ENCODE data around the gene NDUFAF2. TPM values are rescaled to one million over a fixed set of nuclear protein-coding genes. Genes with fewer than 3 reads are reported as not detected.

NDUFAF2 gene
- total RNA-seq, result 10 to 100 TPM; 18.2 to 32.8 TPM
- 10 to 100 TPM; 39.4 to 40.2 TPM for polyA plus RNA-seq (ENCODE audit: insufficient read length in 2 of 2)
- long read RNA-seq, donor 1, transcript NDUFAF2-201 (4 exons, 719 nt), result major isoform, 34 of 41 reads
- long read RNA-seq, donor 1, partial matches to known transcripts, result 0 of 41 reads
- long read RNA-seq, donor 1, other reads (novel, unspliced or antisense), result 5 of 41 reads
- long read RNA-seq, donor 2, transcript NDUFAF2-201 (4 exons, 719 nt), result major isoform, 9 of 24 reads
- long read RNA-seq, donor 2, partial matches to known transcripts, result 15 of 24 reads
- long read RNA-seq, donor 2, other reads (novel, unspliced or antisense), result 0 of 24 reads
- long read RNA-seq, donor 3, transcript NDUFAF2-201 (4 exons, 719 nt), result major isoform, 13 of 20 reads
- long read RNA-seq, donor 3, partial matches to known transcripts, result 0 of 20 reads
- long read RNA-seq, donor 3, other reads (novel, unspliced or antisense), result 7 of 20 reads
- long read RNA-seq, donor 4, transcript NDUFAF2-202 (3 exons, 461 nt), result minor isoform, 6 of 53 reads
- long read RNA-seq, donor 4, transcript NDUFAF2-201 (4 exons, 719 nt), result major isoform, 35 of 53 reads
- long read RNA-seq, donor 4, partial matches to known transcripts, result 12 of 53 reads
- long read RNA-seq, donor 4, other reads (novel, unspliced or antisense), result 0 of 53 reads

- Histone ChIP-seq H3K27me3 (ENCODE audit: control insufficient read depth, insufficient read depth, low read length) (no peaks in the 10 kb centered on the region), H3K9me3 (ENCODE audit: control insufficient read depth, insufficient read depth, low read length) (no peaks in the 10 kb centered on the region), H3K4me1 (ENCODE audit: control insufficient read depth, insufficient read depth, low read length) (peaks cover 5% of the 10 kb centered on the region), H3K4me3 (ENCODE audit: low read depth, low read length) (peak within 1 kb of the TSS; percentile 87), H3K27ac (ENCODE audit: low read depth, low read length) (peak within 1 kb of the TSS; percentile 92), H3K36me3 (ENCODE audit: control insufficient read depth, insufficient read depth, low read length) (no peaks in the 10 kb centered on the region)
- peak; percentile 88 to 98 (median 92) for DNase-seq (ENCODE audit: low read depth in 4 of 6, low spot score in 6 of 6)
- 0% methylated on average over 49 of the region's 64 CpGs for WGBS (ENCODE audit: insufficient coverage)
These were observed at the start of gene NDUFAF2, which contains the start of gene ERCC8 for GRCh38 chr5:60944904-60945812. TSS of gene NDUFAF2 (plus strand) at chr5:60945205. CDS start at chr5:60945256, 51 bp downstream. TSS of gene ERCC8 (minus strand) at chr5:60945070. CDS start at chr5:60945008, 62 bp downstream.

- no peaks in the 10 kb centered on the region for H3K9me3 ChIP-seq (ENCODE audit: control insufficient read depth, insufficient read depth, low read length)
- 100% methylated on average over 3 of the region's 4 CpGs for WGBS (ENCODE audit: insufficient coverage)
- no peaks in the 10 kb centered on the region for H3K27me3 ChIP-seq (ENCODE audit: control insufficient read depth, insufficient read depth, low read length)
- no peak overlapping the region for H3K4me3 ChIP-seq (ENCODE audit: low read depth, low read length)
- H3K36me3 ChIP-seq (ENCODE audit: control insufficient read depth, insufficient read depth, low read length), result peaks cover 29% of the 10 kb centered on the region
- no peaks in the 10 kb centered on the region for H3K4me1 ChIP-seq (ENCODE audit: control insufficient read depth, insufficient read depth, low read length)
- no peak for DNase-seq (ENCODE audit: low read depth in 4 of 6, low spot score in 6 of 6)
- no peak overlapping the region for H3K27ac ChIP-seq (ENCODE audit: low read depth, low read length)
These were observed 48.0 kb upstream of the NDUFAF2 start for GRCh38 chr5:60896991-60897390.

- peak in 2 of 6 donors; percentile 7 to 9 for DNase-seq (ENCODE audit: low read depth in 4 of 6, low spot score in 6 of 6)
- Histone ChIP-seq H3K36me3 (ENCODE audit: control insufficient read depth, insufficient read depth, low read length) (no peaks in the 10 kb centered on the region), H3K4me3 (ENCODE audit: low read depth, low read length) (no peak overlapping the region), H3K9me3 (ENCODE audit: control insufficient read depth, insufficient read depth, low read length) (no peaks in the 10 kb centered on the region), H3K27ac (ENCODE audit: low read depth, low read length) (no peak overlapping the region), H3K4me1 (ENCODE audit: control insufficient read depth, insufficient read depth, low read length) (no peaks in the 10 kb centered on the region), H3K27me3 (ENCODE audit: control insufficient read depth, insufficient read depth, low read length) (no peaks in the 10 kb centered on the region)
- no CpG with 5 or more reads among the region's 4 CpGs for WGBS (ENCODE audit: insufficient coverage)
These were observed 41.6 kb upstream of the NDUFAF2 start for GRCh38 chr5:60903356-60903755.

GRCh38 chr5:60916646-60917045 lies 28.4 kb upstream of the NDUFAF2 start:
- Histone ChIP-seq H3K27ac (ENCODE audit: low read depth, low read length) (no peak overlapping the region), H3K27me3 (ENCODE audit: control insufficient read depth, insufficient read depth, low read length) (no peaks in the 10 kb centered on the region), H3K4me3 (ENCODE audit: low read depth, low read length) (no peak overlapping the region), H3K9me3 (ENCODE audit: control insufficient read depth, insufficient read depth, low read length) (no peaks in the 10 kb centered on the region), H3K4me1 (ENCODE audit: control insufficient read depth, insufficient read depth, low read length) (no peaks in the 10 kb centered on the region), H3K36me3 (ENCODE audit: control insufficient read depth, insufficient read depth, low read length) (peaks cover 2% of the 10 kb centered on the region)
- no peak for DNase-seq (ENCODE audit: low read depth in 4 of 6, low spot score in 6 of 6)

- H3K27me3 ChIP-seq (ENCODE audit: control insufficient read depth, insufficient read depth, low read length), result no peaks in the 10 kb centered on the region
- no peak overlapping the region for H3K27ac ChIP-seq (ENCODE audit: low read depth, low read length)
- no peak overlapping the region for H3K4me3 ChIP-seq (ENCODE audit: low read depth, low read length)
- no peaks in the 10 kb centered on the region for H3K9me3 ChIP-seq (ENCODE audit: control insufficient read depth, insufficient read depth, low read length)
- H3K36me3 ChIP-seq (ENCODE audit: control insufficient read depth, insufficient read depth, low read length), result peaks cover 2% of the 10 kb centered on the region
- 100% methylated on average over 2 of the region's 2 CpGs for WGBS (ENCODE audit: insufficient coverage)
- DNase-seq (ENCODE audit: low read depth in 4 of 6, low spot score in 6 of 6), result no peak
- no peaks in the 10 kb centered on the region for H3K4me1 ChIP-seq (ENCODE audit: control insufficient read depth, insufficient read depth, low read length)
These were observed 26.5 kb upstream of the NDUFAF2 start for GRCh38 chr5:60918466-60918865.

GRCh38 chr5:60927450-60927849 lies 17.6 kb upstream of the NDUFAF2 start:
- Histone ChIP-seq H3K27me3 (ENCODE audit: control insufficient read depth, insufficient read depth, low read length) (no peaks in the 10 kb centered on the region), H3K4me1 (ENCODE audit: control insufficient read depth, insufficient read depth, low read length) (no peaks in the 10 kb centered on the region), H3K27ac (ENCODE audit: low read depth, low read length) (no peak overlapping the region), H3K36me3 (ENCODE audit: control insufficient read depth, insufficient read depth, low read length) (peaks cover 3% of the 10 kb centered on the region), H3K4me3 (ENCODE audit: low read depth, low read length) (no peak overlapping the region), H3K9me3 (ENCODE audit: control insufficient read depth, insufficient read depth, low read length) (no peaks in the 10 kb centered on the region)
- DNase-seq (ENCODE audit: low read depth in 4 of 6, low spot score in 6 of 6), result no peak

- WGBS (ENCODE audit: insufficient coverage), result 94% methylated on average over 2 of the region's 6 CpGs
- H3K27me3 ChIP-seq (ENCODE audit: control insufficient read depth, insufficient read depth, low read length), result no peaks in the 10 kb centered on the region
- H3K4me3 ChIP-seq (ENCODE audit: low read depth, low read length), result no peak overlapping the region
- H3K27ac ChIP-seq (ENCODE audit: low read depth, low read length), result no peak overlapping the region
- DNase-seq (ENCODE audit: low read depth in 4 of 6, low spot score in 6 of 6), result no peak
- H3K9me3 ChIP-seq (ENCODE audit: control insufficient read depth, insufficient read depth, low read length), result no peaks in the 10 kb centered on the region
- H3K36me3 ChIP-seq (ENCODE audit: control insufficient read depth, insufficient read depth, low read length), result peaks cover 3% of the 10 kb centered on the region
- no peaks in the 10 kb centered on the region for H3K4me1 ChIP-seq (ENCODE audit: control insufficient read depth, insufficient read depth, low read length)
These were observed 16.0 kb upstream of the NDUFAF2 start for GRCh38 chr5:60929024-60929423.

- Histone ChIP-seq H3K27me3 (ENCODE audit: control insufficient read depth, insufficient read depth, low read length) (no peaks in the 10 kb centered on the region), H3K27ac (ENCODE audit: low read depth, low read length) (no peak overlapping the region), H3K36me3 (ENCODE audit: control insufficient read depth, insufficient read depth, low read length) (no peaks in the 10 kb centered on the region), H3K4me1 (ENCODE audit: control insufficient read depth, insufficient read depth, low read length) (peaks cover 5% of the 10 kb centered on the region), H3K9me3 (ENCODE audit: control insufficient read depth, insufficient read depth, low read length) (no peaks in the 10 kb centered on the region), H3K4me3 (ENCODE audit: low read depth, low read length) (no peak overlapping the region)
- 89% methylated on average over 1 of the region's 3 CpGs for WGBS (ENCODE audit: insufficient coverage)
- DNase-seq (ENCODE audit: low read depth in 4 of 6, low spot score in 6 of 6), result no peak
These were observed 1.4 kb upstream of the NDUFAF2 start for GRCh38 chr5:60943624-60944023.

GRCh38 chr5:60945813-60946187 lies 795 bp downstream of the NDUFAF2 start:
- Histone ChIP-seq H3K27me3 (ENCODE audit: control insufficient read depth, insufficient read depth, low read length) (no peaks in the 10 kb centered on the region), H3K27ac (ENCODE audit: low read depth, low read length) (peak overlapping the region; percentile 92), H3K9me3 (ENCODE audit: control insufficient read depth, insufficient read depth, low read length) (no peaks in the 10 kb centered on the region), H3K4me3 (ENCODE audit: low read depth, low read length) (peak overlapping the region; percentile 87), H3K36me3 (ENCODE audit: control insufficient read depth, insufficient read depth, low read length) (no peaks in the 10 kb centered on the region), H3K4me1 (ENCODE audit: control insufficient read depth, insufficient read depth, low read length) (peaks cover 5% of the 10 kb centered on the region)
- 2% methylated on average over 18 of the region's 18 CpGs for WGBS (ENCODE audit: insufficient coverage)
- DNase-seq (ENCODE audit: low read depth in 4 of 6, low spot score in 6 of 6), result peak in 4 of 6 donors; percentile 26 to 71 (median 58)

Measured in spinal cord (tissue), 10 donors.